ENCODE measurements around the gene ZBTB46.

The ZBTB46 gene

DNA sequence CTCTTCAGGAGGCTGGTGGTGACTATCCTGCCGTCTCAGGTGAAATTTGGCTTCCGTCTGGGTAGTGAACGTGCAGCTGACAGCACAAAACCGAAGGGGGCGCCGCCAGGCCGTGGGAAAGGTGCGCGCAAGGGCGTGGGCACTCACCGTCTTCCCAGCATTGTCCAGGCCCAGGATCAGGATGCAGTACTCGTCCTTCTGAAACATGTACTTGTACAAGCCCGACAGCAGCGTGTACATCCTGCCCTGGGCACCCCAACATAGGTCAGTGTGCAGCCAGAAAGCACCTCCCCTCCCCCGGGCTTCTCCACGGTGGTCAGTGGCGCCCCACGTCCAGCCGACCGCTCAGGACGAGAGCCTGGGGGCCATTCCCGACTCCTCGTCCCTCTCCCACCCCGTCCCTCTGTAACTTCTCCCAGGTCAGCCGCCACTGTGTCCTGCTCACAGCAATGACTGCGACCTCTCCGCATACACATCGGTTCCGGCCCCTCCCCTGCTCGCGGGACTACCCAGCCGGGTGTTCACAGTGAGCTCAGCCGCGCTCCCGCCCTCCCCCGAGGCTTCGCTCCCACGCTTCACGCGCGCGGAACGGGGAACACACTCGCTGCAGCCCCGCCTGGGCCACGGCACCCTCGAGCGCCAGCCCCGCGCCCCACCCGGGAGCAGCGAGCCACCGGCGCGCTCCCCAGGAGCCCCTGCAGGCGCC lies 124.1 kb downstream of the ZBTB46 start:
- H3K27ac ChIP-seq (ENCODE audit: low read length) = peak overlapping the region; percentile 89
- peak overlapping the region; percentile 77 for H2AFZ ChIP-seq (ENCODE audit: low read depth, low read length)
- peak overlapping the region; percentile 81 for H3K9ac ChIP-seq (ENCODE audit: low read depth, low read length)
- no peaks in the 10 kb centered on the region for H3K27me3 ChIP-seq (ENCODE audit: insufficient read depth, low read length, poor library complexity)
- peak overlapping the region; percentile 59 to 84 for H3K4me3 ChIP-seq (ENCODE audit: low read depth in 1 of 2, low read length in 2 of 2)
- H3K9me3 ChIP-seq (ENCODE audit: insufficient read depth, low read length, severe bottlenecking) = no peaks in the 10 kb centered on the region
- peaks cover 66% of the 10 kb centered on the region for H4K20me1 ChIP-seq (ENCODE audit: insufficient read depth, low read length)
- TF ChIP-seq, protein P1, sequence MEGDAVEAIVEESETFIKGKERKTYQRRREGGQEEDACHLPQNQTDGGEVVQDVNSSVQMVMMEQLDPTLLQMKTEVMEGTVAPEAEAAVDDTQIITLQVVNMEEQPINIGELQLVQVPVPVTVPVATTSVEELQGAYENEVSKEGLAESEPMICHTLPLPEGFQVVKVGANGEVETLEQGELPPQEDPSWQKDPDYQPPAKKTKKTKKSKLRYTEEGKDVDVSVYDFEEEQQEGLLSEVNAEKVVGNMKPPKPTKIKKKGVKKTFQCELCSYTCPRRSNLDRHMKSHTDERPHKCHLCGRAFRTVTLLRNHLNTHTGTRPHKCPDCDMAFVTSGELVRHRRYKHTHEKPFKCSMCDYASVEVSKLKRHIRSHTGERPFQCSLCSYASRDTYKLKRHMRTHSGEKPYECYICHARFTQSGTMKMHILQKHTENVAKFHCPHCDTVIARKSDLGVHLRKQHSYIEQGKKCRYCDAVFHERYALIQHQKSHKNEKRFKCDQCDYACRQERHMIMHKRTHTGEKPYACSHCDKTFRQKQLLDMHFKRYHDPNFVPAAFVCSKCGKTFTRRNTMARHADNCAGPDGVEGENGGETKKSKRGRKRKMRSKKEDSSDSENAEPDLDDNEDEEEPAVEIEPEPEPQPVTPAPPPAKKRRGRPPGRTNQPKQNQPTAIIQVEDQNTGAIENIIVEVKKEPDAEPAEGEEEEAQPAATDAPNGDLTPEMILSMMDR (IDR thresholded peaks at IDR 0.05; ENCODE audit: borderline replicate concordance, extremely low read depth, low read length, poor library complexity, severe bottlenecking) = peak; percentile 62
- no peak for TF ChIP-seq EZH2 (IDR thresholded peaks at IDR 0.05; ENCODE audit: borderline replicate concordance, low read depth, low read length, severe bottlenecking)
- peak overlapping the region; percentile 97 for H3K4me2 ChIP-seq (ENCODE audit: insufficient read depth, low read length)
- peaks cover 73% of the 10 kb centered on the region for H3K79me2 ChIP-seq (ENCODE audit: insufficient read depth, low read length)
- peaks cover 85% of the 10 kb centered on the region for H3K36me3 ChIP-seq (ENCODE audit: insufficient read depth, low read length)
- H3K4me1 ChIP-seq (ENCODE audit: insufficient read depth, low read length) = peaks cover 48% of the 10 kb centered on the region
- DNase-seq (peak; percentile 60), ATAC-seq (ENCODE audit: insufficient read depth, low read depth) (peak; percentile 58)

DNA sequence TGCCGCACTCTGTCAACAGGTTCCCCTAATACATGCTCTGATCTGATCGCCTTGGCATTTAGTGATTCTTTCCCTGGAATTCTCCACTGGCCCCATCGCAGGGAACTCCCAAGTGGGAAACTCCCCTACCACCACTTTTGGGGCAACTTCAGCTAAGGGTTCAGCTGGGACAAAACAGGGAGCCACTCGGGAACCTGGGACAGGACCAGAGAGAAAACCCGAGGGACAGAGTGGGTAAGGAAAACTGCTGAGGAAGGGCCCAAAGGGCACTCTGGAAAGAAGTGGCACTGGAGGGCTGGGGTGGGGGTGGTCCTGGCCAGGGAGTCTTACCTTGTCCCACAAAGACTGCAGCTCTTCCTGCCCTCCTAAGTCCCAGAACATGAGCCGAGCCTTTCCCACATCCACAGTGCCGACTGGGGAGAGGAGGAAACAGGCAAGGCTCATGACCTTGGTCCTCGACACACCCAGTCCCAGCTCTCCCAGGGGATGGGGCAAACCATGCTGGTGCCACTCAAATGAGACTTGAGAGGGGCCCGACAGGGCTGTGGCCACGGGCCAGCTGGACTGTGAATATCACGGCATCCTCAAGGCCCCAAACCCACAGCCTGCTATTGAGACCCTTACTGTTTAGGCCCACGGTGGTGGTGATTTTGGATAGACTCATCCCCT lies 124.9 kb downstream of the ZBTB46 start:
- Histone ChIP-seq H2AFZ (ENCODE audit: low read depth, low read length) (no peak overlapping the region), H3K9me3 (ENCODE audit: insufficient read depth, low read length, severe bottlenecking) (no peaks in the 10 kb centered on the region), H3K4me2 (ENCODE audit: insufficient read depth, low read length) (peak overlapping the region; percentile 97), H3K27ac (ENCODE audit: low read length) (peak overlapping the region; percentile 89), H3K4me1 (ENCODE audit: insufficient read depth, low read length) (peaks cover 45% of the 10 kb centered on the region), H3K9ac (ENCODE audit: low read depth, low read length) (peak overlapping the region; percentile 81), H4K20me1 (ENCODE audit: insufficient read depth, low read length) (peaks cover 67% of the 10 kb centered on the region), H3K27me3 (ENCODE audit: insufficient read depth, low read length, poor library complexity) (no peaks in the 10 kb centered on the region), H3K36me3 (ENCODE audit: insufficient read depth, low read length) (peaks cover 76% of the 10 kb centered on the region), H3K79me2 (ENCODE audit: insufficient read depth, low read length) (peaks cover 65% of the 10 kb centered on the region), H3K4me3 (ENCODE audit: low read depth in 1 of 2, low read length in 2 of 2) (peak overlapping the region; percentile 59 to 84; a peak in 3 of 4 replicates)
- TF ChIP-seq, protein P1 (IDR thresholded peaks at IDR 0.05; ENCODE audit: borderline replicate concordance, extremely low read depth, low read length, poor library complexity, severe bottlenecking) = no peak
- no peak for TF ChIP-seq EZH2 (IDR thresholded peaks at IDR 0.05; ENCODE audit: borderline replicate concordance, low read depth, low read length, severe bottlenecking)
- ATAC-seq (ENCODE audit: insufficient read depth, low read depth) = no peak
- no peak for DNase-seq

DNA sequence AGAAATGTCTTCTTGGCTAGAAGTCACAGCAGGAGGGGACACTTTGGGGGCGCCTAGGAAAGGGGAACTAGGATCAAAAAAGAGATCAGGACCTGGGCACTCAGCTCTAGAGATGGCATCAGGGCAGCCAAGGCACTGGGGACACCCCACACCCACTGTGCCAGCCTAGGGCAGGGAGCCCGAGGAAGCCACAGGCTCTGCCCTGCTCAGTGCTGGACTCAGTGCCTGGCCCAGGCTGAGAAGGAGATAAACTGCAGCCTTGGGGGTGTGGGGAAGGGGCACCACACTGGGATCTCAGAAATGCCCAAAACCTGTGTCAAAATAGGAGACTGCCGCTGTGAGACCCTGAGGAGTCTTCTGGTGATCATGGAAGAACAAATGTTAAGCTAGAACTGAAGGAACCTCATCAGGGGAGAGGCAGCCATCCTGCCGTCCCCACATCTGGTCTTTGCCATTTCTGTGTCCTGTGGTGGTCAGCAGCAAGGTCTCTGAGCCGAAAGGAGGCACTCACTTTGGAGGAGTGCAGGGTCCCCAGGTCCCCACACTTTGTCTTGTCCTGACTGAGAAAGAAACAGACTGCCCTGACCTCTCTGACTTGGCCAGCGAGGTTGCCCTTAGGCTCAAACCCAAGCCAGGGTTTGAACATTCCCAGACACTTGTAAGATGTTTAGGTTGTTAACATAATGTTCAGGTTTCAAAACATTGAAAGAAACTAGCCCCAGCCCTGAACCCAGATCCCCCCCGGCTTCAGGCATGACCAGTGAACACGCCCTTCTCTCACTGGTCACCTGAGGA lies 125.6 kb downstream of the ZBTB46 start:
- no peak for ATAC-seq (ENCODE audit: insufficient read depth, low read depth)
- TF ChIP-seq EZH2 (IDR thresholded peaks at IDR 0.05; ENCODE audit: borderline replicate concordance, low read depth, low read length, severe bottlenecking) = no peak
- TF ChIP-seq, protein P1 (IDR thresholded peaks at IDR 0.05; ENCODE audit: borderline replicate concordance, extremely low read depth, low read length, poor library complexity, severe bottlenecking) = no peak
- Histone ChIP-seq H4K20me1 (ENCODE audit: insufficient read depth, low read length) (peaks cover 72% of the 10 kb centered on the region), H3K4me1 (ENCODE audit: insufficient read depth, low read length) (peaks cover 40% of the 10 kb centered on the region), H3K9me3 (ENCODE audit: insufficient read depth, low read length, severe bottlenecking) (no peaks in the 10 kb centered on the region), H3K4me2 (ENCODE audit: insufficient read depth, low read length) (peak overlapping the region; percentile 97), H3K9ac (ENCODE audit: low read depth, low read length) (peak overlapping the region; percentile 81; the same call in 1 of the 2 replicates), H3K36me3 (ENCODE audit: insufficient read depth, low read length) (peaks cover 75% of the 10 kb centered on the region), H3K79me2 (ENCODE audit: insufficient read depth, low read length) (peaks cover 57% of the 10 kb centered on the region), H3K4me3 (ENCODE audit: low read depth in 1 of 2, low read length in 2 of 2) (peak overlapping the region in 1 of 2 experiments; percentile 84; a peak in 2 of 4 replicates), H3K27me3 (ENCODE audit: insufficient read depth, low read length, poor library complexity) (no peaks in the 10 kb centered on the region), H3K27ac (ENCODE audit: low read length) (no peak overlapping the region), H2AFZ (ENCODE audit: low read depth, low read length) (no peak overlapping the region)
- no peak for DNase-seq

Measured in DND-41 (cell line).